ENCODE data around the gene SRGAP3.

SRGAP3 gene

GRCh38 chr3:9198899-9199335 is 50.5 kb downstream of the SRGAP3 start:
- DNase-seq, result peak; percentile 60

GRCh38 chr3:9198261-9198660 is 51.2 kb downstream of the SRGAP3 start:
- no peak for DNase-seq

DNA sequence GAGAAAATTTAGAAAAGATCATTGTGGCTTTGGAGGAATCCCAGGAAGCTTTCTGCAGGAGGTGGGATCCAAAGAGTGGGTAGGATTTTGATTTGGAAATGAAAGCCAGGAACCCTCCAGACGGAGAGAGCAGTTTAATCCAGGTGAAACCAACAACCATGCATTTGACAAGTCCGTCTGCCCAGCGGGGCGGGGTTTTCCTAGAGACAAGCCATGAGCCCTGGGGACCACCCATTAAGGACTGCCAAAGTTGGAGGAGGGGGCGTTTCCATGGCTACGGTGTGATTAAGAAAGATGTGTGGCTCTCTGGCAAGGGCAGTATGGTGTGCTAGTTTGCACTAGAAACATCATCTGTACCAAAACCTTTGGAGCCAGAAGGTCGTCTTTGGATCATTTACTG is 53.4 kb downstream of the SRGAP3 start:
- no peak for DNase-seq

DNA sequence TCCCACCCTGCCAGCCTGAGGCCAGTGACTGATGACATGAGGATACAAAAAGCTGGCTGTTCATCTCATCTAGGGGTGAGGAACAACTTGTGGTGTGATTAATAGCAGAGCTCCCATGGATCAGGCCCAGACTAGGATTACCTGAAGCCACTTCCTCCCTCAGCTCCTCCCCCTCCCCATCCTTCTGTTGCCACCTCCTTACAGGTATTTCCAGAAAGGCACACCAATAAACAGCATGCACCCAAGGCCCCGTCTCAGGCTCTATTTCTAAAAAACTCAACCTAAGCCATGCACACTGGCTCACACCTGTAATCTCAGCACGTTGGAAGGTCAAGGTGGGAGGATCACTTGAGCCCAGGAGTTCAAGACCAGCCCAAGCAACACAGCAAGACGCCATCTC is 54.1 kb downstream of the SRGAP3 start:
- DNase-seq, result no peak

DNA sequence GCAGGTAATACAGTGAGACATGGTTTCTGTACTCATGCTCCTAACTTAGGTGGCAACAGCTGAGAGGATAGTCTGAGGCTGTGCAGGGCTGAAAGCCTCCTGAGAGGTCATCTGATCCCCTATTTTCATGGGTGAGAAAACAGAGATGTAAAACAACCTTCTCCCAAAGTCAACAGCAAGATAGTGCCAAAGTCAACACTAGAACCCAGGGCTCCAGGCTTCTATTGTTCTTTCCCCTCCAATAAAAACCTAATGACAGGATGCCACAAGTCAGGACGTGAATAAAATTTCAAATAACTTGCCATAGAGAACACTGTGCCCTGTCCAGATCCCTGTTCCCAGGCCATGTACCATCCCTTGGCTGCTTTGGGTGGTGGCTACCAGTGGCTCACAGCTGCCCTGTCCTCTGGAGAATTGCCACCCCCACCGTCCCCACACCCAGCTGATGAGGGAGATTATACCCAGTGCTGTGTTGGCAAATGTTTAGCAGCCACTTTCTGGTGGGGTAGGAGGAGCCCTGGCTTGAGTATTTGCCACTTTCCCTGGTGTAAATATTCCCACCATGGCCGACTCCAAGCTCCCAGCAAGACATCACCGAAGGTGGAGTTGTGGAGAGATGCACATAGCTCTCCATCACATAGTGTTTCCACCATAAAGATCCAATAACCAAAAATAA is 54.8 kb downstream of the SRGAP3 start:
- no peak for DNase-seq

GRCh38 chr3:9193633-9194195 is 55.7 kb downstream of the SRGAP3 start:
- DNase-seq, result no peak

DNA sequence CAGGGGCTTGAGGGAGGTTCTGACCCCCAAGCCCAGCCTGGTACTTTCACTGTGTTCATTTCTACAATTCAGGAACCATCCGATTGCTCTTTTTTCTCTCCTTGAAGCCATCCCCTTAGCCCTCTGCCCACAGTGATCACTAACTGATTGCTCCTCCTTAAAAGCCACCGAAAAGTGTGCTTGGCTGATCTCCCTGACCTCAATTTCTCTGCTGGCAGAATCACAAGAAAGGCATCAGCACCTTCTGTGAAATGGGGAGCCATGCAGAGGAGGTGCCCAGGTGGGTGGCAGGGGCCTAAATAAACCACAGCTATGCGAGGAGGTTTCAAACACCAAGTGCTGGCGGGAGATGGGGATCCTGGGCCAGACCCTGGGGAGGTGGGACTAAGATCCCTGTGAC is 56.2 kb downstream of the SRGAP3 start:
- no peak for DNase-seq

DNA sequence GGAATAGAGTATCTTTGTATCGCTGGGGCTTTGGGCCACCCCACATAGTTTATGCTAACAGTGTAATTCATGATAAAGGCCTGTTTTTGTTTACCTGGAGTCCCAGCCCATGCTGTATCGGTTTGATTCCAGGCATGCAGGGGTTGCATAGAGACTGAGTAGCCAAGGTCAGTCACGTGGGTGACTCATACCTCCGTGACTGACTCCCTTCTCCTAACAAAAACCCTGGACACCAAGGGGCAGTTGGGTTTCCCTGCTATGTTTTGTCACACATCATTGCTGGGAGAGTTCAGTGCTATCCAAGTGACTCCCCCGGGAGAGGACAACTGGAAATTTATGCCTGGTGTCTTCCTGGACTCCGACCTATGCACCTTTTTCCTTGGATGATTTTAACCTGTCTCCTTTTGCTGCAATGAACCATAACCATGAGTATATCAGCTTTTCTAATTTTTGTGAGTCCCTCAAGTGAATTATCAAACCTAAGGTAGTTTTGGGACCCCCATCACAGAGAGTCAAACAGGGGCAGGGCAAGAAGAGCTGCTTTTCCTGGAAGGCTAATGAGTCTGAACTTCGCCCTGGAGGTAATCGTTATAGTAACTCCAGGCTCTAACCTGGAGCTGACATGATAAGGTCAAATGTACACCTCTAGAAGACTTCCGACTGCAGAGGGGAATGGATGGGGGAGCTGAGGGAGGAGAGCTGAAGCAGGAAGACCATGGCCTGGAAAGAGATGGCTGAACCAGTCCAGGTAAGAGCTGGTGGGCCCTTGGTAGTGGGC is 57.0 kb downstream of the SRGAP3 start:
- DNase-seq, result no peak

GRCh38 chr3:9190276-9190675 is 59.2 kb downstream of the SRGAP3 start:
- peak; percentile 13 for DNase-seq

- no peak for DNase-seq
Observed at GRCh38 chr3:9188583-9188982, 60.9 kb downstream of the SRGAP3 start.

GRCh38 chr3:9185701-9186100 is 63.7 kb downstream of the SRGAP3 start:
- DNase-seq, result no peak

GRCh38 chr3:9185046-9185445 is 64.4 kb downstream of the SRGAP3 start:
- no peak for DNase-seq

- no peak for DNase-seq
Observed at GRCh38 chr3:9184461-9184835, 65.0 kb downstream of the SRGAP3 start.

DNA sequence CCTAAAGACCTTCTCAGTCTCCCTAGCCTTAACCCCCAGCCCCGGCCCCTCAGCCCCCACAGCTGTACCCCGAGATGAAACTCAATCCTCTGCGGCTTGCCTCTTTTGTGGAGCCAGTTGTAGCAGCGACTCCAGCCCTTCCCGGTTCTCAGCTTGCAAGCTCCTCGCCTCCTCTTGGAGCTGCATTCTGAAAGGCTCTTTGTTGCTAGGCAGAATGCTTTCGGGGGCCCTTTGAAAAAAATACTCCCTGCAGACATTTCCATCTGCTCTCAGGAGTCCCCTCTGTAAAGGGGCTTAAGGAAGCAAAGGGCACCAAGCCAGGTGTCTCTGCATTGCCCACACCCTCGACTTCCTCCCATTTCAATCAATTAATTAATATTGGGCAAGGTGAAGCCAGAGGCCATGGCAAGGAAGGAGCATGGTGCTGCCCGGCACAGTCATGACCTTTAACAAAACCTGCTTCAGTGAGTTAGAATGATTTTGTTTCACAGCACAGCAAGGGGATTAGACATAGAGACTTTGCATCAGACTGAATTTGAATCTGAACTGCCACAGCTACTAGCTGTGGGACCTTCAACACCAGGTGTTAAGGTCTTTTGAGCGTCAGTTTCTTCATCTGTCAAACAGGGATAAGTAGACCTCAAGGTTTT is 65.5 kb downstream of the SRGAP3 start:
- peak; percentile 57 for DNase-seq

DNA sequence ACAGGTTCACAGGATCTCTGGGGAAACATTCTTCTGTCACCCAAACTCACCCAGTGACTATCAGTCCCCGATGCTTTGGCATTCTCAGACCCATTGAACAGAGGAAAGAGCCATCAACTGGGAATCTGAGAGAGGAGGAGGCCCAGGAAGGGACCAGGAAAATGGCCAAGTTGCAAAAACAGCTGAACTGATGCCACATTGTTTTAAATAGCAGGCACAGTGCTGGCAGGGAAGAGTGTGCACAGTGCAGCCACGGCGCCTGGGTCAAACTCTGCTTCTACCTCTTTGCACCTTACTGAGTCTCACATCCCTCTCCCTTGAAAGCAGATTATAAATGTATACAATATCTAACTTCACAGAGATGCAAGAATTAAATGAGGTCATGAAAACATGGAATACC is 66.4 kb downstream of the SRGAP3 start:
- peak; percentile 76 for DNase-seq

GRCh38 chr3:9180764-9181117 is 68.7 kb downstream of the SRGAP3 start:
- DNase-seq, result no peak

GRCh38 chr3:9179826-9180763 is 69.4 kb downstream of the SRGAP3 start:
- peak; percentile 38 for DNase-seq

- DNase-seq, result no peak
Observed at GRCh38 chr3:9178697-9179096, 70.7 kb downstream of the SRGAP3 start.

GRCh38 chr3:9175421-9175820 is 74.0 kb downstream of the SRGAP3 start:
- no peak for DNase-seq

DNA sequence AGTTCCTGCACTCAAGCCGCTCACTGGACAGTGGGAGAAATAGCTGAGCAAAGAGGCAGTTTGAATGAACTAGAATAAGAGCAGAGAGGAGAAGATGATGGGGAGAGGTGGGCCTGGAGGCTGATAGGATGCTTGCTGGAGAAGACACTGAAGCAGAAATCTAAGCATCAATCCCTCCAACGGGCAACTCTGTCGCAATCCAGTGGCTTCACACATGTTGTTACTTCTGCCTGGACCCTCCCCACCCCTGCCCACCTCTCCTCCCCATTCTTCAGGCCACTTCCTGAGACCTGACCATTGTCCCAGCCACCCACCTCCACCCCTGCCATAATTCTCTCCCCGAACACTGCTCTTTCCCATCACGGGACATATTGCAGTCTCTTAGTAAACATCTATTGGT is 76.0 kb downstream of the SRGAP3 start:
- DNase-seq, result no peak

- peak; percentile 46 for DNase-seq
Observed at GRCh38 chr3:9172851-9173321, 76.6 kb downstream of the SRGAP3 start.

DNA sequence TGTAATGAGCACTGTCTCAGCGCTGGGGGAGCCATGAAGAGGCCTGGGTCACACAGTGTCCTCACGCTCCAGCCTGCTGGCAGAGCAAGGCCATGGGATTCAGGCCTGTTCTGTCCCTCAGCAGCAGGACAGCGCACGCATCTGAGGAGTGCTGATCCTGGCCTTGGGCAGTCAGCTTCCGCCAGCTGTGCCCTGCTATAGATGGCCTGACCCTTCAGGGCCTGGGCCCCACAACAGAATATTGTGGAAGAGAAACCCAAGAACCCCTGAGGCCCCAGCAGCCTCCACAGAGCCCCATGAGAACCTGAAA is 78.6 kb downstream of the SRGAP3 start:
- no peak for DNase-seq
